ENCODE measurements around the gene CBY2. TPM values are rescaled to one million over a fixed set of nuclear protein-coding genes. Genes with fewer than 3 reads are reported as not detected.

The CBY2 gene
- total and polyA plus RNA-seq, 10 donors: 0.61 TPM; not detected in 9

DNA sequence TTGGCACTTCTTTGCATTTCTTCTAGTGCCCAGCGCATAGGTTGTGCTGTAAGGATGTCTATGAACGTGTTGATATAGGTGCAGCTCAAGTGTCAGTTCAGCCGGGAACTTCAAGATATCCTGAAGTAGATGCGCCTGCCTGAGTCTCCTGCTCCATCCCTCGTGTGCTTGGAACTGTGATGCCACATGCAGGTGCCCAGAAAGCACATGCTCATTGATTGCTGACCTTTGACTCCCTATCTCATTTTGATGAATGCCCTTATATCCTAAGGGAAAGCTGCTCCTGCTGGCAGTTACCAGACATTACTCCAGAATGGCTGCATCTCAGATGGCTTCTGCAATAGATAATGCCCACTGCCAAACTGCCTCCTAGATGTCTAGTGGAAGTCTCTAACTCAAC lies 40.9 kb downstream of the CBY2 start:
- Histone ChIP-seq H3K27me3 (replicated peaks in 1 of 7) (no peaks in the 10 kb centered on the region), H3K36me3 (no peaks in the 10 kb centered on the region), H3K9me3 (no peaks in the 10 kb centered on the region), H3K4me1 (peaks cover 0 to 5% (median 0%) of the 10 kb centered on the region in 6 donors), H3K4me3 (no peak overlapping the region), H3K27ac (no peak overlapping the region)
- 76 to 94% (median 92%) methylated on average over 5 of the region's 5 CpGs for WGBS, 5 donors
- TF ChIP-seq, protein P1, sequence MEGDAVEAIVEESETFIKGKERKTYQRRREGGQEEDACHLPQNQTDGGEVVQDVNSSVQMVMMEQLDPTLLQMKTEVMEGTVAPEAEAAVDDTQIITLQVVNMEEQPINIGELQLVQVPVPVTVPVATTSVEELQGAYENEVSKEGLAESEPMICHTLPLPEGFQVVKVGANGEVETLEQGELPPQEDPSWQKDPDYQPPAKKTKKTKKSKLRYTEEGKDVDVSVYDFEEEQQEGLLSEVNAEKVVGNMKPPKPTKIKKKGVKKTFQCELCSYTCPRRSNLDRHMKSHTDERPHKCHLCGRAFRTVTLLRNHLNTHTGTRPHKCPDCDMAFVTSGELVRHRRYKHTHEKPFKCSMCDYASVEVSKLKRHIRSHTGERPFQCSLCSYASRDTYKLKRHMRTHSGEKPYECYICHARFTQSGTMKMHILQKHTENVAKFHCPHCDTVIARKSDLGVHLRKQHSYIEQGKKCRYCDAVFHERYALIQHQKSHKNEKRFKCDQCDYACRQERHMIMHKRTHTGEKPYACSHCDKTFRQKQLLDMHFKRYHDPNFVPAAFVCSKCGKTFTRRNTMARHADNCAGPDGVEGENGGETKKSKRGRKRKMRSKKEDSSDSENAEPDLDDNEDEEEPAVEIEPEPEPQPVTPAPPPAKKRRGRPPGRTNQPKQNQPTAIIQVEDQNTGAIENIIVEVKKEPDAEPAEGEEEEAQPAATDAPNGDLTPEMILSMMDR (IDR thresholded peaks at IDR 0.05 in 8 of 11, conservative IDR thresholded peaks at IDR 0.05 in 3 of 11): no peak
- TF ChIP-seq POLR2A (IDR thresholded peaks at IDR 0.05): no peak
- TF ChIP-seq POLR2AphosphoS5 (IDR thresholded peaks at IDR 0.05): no peak
- no peak for DNase-seq
- intact Hi-C loops (cut with DNase I; ENCODE audit: low total_unique reads): no loop called here

DNA sequence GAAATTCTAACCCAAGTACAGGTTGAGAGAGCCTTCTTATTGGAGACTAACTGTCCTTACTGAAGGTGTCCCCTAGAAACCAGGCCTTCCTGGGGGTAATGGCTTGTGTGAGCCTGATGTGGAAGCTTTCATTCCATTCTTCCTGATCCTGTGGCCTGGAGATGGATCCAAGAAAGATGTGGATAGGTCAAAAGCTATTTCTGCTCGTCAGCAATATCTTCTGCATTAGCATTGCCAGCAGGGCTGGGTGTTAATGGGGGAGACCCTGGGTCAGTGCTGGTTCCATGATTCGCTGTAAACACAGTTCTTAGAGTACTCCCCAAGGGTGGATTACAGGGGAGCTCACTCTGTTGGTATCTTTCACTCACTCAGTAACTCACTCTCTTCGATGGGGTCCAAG lies 42.9 kb downstream of the CBY2 start:
- no peak for DNase-seq
- Histone ChIP-seq H3K27ac (no peak overlapping the region), H3K36me3 (no peaks in the 10 kb centered on the region), H3K4me3 (no peak overlapping the region), H3K27me3 (replicated peaks in 1 of 7) (no peaks in the 10 kb centered on the region), H3K4me1 (peaks cover 0 to 6% (median 0%) of the 10 kb centered on the region in 6 donors), H3K9me3 (no peaks in the 10 kb centered on the region)
- TF ChIP-seq POLR2AphosphoS5 (IDR thresholded peaks at IDR 0.05) (no peak), POLR2A (IDR thresholded peaks at IDR 0.05) (no peak)
- TF ChIP-seq, protein P1 (IDR thresholded peaks at IDR 0.05 in 8 of 11, conservative IDR thresholded peaks at IDR 0.05 in 3 of 11): no peak
- intact Hi-C loops (cut with DNase I; ENCODE audit: low total_unique reads): no loop called here
- 77 to 96% (median 87%) methylated on average over 2 to 3 of the region's 3 CpGs for WGBS, 5 donors

DNA sequence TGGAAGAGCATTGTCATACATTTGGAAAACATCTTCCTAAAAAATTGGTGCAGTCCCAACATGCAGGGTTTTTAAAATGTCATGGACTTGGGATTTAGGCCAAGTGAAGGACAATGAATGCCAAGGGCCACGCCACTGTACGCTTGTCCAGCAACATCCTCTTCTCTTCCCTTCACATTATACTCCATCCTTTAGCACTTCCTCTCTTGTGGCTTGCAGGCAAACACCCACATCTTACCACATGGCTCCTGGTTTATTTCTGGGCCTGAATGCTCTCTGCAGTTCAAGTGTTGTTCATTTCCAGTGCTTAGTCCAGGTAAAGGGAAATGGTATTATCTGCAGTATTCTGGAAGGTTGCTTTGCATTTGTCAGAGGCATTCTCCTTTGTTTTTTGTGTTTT lies 45.0 kb downstream of the CBY2 start:
- WGBS, 5 donors: 12 to 18% (median 13%) methylated on average over 2 of the region's 2 CpGs
- Histone ChIP-seq H3K4me1 (peaks cover 0 to 6% (median 0%) of the 10 kb centered on the region in 6 donors), H3K4me3 (no peak overlapping the region), H3K27me3 (replicated peaks in 1 of 7) (no peaks in the 10 kb centered on the region), H3K36me3 (no peaks in the 10 kb centered on the region), H3K9me3 (no peaks in the 10 kb centered on the region), H3K27ac (no peak overlapping the region)
- no peak for DNase-seq
- TF ChIP-seq POLR2AphosphoS5 (IDR thresholded peaks at IDR 0.05): no peak
- TF ChIP-seq, protein P1 (IDR thresholded peaks at IDR 0.05 in 8 of 11, conservative IDR thresholded peaks at IDR 0.05 in 3 of 11): no peak
- TF ChIP-seq POLR2A (IDR thresholded peaks at IDR 0.05): no peak
- intact Hi-C loops (cut with DNase I; ENCODE audit: low total_unique reads): no loop called here

DNA sequence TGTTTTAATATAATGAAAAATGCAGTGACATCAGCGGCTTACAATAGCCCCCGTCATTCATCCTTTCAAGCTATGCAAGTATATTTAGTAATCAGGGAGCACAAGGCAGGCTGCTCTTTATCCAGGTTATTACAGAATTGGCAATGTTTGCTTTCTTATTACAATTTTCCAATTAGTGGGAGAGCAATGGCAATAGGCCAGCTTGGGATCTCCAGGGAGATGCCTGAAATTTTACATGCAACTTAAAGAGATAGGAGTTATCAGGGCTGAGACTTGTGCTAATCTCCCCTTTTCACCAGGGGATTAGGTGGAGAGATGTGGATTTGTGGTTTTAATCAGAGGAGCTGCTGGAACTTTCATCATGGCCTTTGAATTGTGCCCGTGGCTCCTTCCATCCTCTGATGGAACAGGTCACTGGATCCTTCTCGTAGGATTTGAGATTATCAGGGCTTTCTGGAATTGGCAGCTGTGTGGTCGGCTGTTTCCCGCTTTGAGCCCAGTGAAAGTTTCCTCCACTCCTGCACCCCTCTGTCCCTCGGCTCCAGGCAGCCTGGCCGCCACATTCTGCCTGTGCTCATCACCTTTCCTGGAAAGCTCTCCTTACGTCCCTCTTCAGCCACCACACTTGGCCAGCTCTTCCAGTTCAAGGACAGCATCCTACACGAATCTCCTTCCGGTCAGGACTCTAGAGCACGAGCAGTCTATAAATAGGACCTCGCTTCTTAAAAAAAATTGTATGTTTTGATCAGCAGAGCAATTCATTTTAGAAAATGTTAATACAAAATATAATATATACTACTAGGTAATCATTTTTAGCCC lies 47.0 kb downstream of the CBY2 start:
- H3K27me3 ChIP-seq (replicated peaks in 1 of 7): no peaks in the 10 kb centered on the region
- no peak for DNase-seq
- no peak for TF ChIP-seq POLR2AphosphoS5 (IDR thresholded peaks at IDR 0.05)
- TF ChIP-seq, protein P1 (IDR thresholded peaks at IDR 0.05 in 8 of 11, conservative IDR thresholded peaks at IDR 0.05 in 3 of 11): no peak
- no peak for TF ChIP-seq POLR2A (IDR thresholded peaks at IDR 0.05)
- H3K4me1 ChIP-seq: peaks cover 0 to 6% (median 0%) of the 10 kb centered on the region in 6 donors
- intact Hi-C loops (cut with DNase I; ENCODE audit: low total_unique reads): no loop called here
- H3K9me3 ChIP-seq: no peaks in the 10 kb centered on the region
- H3K4me3 ChIP-seq: no peak overlapping the region
- 55 to 78% (median 70%) methylated on average over 13 of the region's 13 CpGs for WGBS, 5 donors
- no peak overlapping the region for H3K27ac ChIP-seq
- no peaks in the 10 kb centered on the region for H3K36me3 ChIP-seq

Data from spleen (tissue), 11 donors.